GM12892 (cell line): ENCODE data around the gene CXCL13.

Experiments used
- DNase-seq: peaks from one replicate; pipeline ENCODE4 v3.0.0; 2011; ENCODE audit not compliant: insufficient read length
- FAIRE-seq: peaks from 2 replicates; lab custom pipeline; 2011; peaks lifted over from hg19 to GRCh38; lab: Jason Lieb, UNC
- POLR2A ChIP-seq: IDR thresholded peaks from 2 replicates; pipeline ENCODE4 v1.6.1; 2011; ENCODE audit warnings: low read depth, low read length, control low read depth
- POLR2AphosphoS5 ChIP-seq: IDR thresholded peaks from 2 replicates; pipeline ENCODE4 v1.6.1; 2011; ENCODE audit warnings: low read depth, low read length, control low read depth
- TAF1 ChIP-seq: IDR thresholded peaks from 2 replicates; pipeline ENCODE4 v1.6.1; 2011; ENCODE audit warnings: low read depth, mild to moderate bottlenecking, control low read depth, low read length, borderline replicate concordance

CXCL13 gene

GRCh38 chr4:77582711-77583110 lies 22.9 kb upstream of the CXCL13 start:
- FAIRE-seq (no peak), DNase-seq (no peak)
- TF ChIP-seq TAF1 (no peak), POLR2A (no peak), POLR2AphosphoS5 (no peak)

- TF ChIP-seq TAF1, result no peak
- peak; percentile 26; the same call in 1 of the 2 replicates for TF ChIP-seq POLR2AphosphoS5
- FAIRE-seq, result peak; percentile 98
- DNase-seq, result peak; percentile 29
These were observed 18.7 kb upstream of the CXCL13 start for GRCh38 chr4:77586951-77587383.

- TF ChIP-seq POLR2AphosphoS5 (no peak), TAF1 (no peak), POLR2A (no peak)
- DNase-seq (no peak), FAIRE-seq (no peak)
These were observed 15.1 kb upstream of the CXCL13 start for GRCh38 chr4:77590482-77590881.

- FAIRE-seq (no peak), DNase-seq (no peak)
- TF ChIP-seq POLR2A (no peak), POLR2AphosphoS5 (no peak)
These were observed 14.1 kb upstream of the CXCL13 start for GRCh38 chr4:77591532-77591931.

GRCh38 chr4:77593101-77593500 lies 12.5 kb upstream of the CXCL13 start:
- FAIRE-seq (no peak), DNase-seq (no peak)
- TF ChIP-seq TAF1, result no peak
- no peak for TF ChIP-seq POLR2AphosphoS5
- no peak for TF ChIP-seq POLR2A

- no peak for DNase-seq
- TF ChIP-seq TAF1 (no peak), POLR2A (no peak), POLR2AphosphoS5 (no peak)
- FAIRE-seq, result no peak
These were observed 11.6 kb upstream of the CXCL13 start for GRCh38 chr4:77593993-77594392.

GRCh38 chr4:77595364-77595973 lies 10.2 kb upstream of the CXCL13 start:
- TF ChIP-seq POLR2A, result no peak
- TF ChIP-seq TAF1, result no peak
- no peak for TF ChIP-seq POLR2AphosphoS5
- no peak for FAIRE-seq
- no peak for DNase-seq

- DNase-seq, result no peak
- no peak for FAIRE-seq
- TF ChIP-seq POLR2AphosphoS5 (no peak), TAF1 (no peak), POLR2A (no peak)
These were observed 6.2 kb upstream of the CXCL13 start for GRCh38 chr4:77599378-77599777.

- no peak for DNase-seq
- peak; percentile 86 for FAIRE-seq
- TF ChIP-seq POLR2A (no peak), TAF1 (no peak), POLR2AphosphoS5 (no peak)
These were observed 4.8 kb upstream of the CXCL13 start for GRCh38 chr4:77600521-77601451.

- FAIRE-seq (peak; percentile 77), DNase-seq (no peak)
- TF ChIP-seq POLR2A, result no peak
- TF ChIP-seq POLR2AphosphoS5, result no peak
- TF ChIP-seq TAF1, result no peak
These were observed 3.9 kb upstream of the CXCL13 start for GRCh38 chr4:77601614-77602187.

GRCh38 chr4:77613267-77613666 lies 7.6 kb downstream of the CXCL13 start:
- FAIRE-seq (no peak), DNase-seq (no peak)
- TF ChIP-seq POLR2A (no peak), POLR2AphosphoS5 (no peak), TAF1 (no peak)

- no peak for FAIRE-seq
- no peak for DNase-seq
- TF ChIP-seq POLR2A (no peak), TAF1 (no peak), POLR2AphosphoS5 (no peak)
These were observed 9.5 kb downstream of the CXCL13 start for GRCh38 chr4:77615153-77615552.
